ENCODE data around the gene LAMA2. TPM values are rescaled to one million over a fixed set of nuclear protein-coding genes. Genes with fewer than 3 reads are reported as not detected.

The LAMA2 gene
- total RNA-seq, 1 donor from 2014 or later, result 0.20 TPM

DNA sequence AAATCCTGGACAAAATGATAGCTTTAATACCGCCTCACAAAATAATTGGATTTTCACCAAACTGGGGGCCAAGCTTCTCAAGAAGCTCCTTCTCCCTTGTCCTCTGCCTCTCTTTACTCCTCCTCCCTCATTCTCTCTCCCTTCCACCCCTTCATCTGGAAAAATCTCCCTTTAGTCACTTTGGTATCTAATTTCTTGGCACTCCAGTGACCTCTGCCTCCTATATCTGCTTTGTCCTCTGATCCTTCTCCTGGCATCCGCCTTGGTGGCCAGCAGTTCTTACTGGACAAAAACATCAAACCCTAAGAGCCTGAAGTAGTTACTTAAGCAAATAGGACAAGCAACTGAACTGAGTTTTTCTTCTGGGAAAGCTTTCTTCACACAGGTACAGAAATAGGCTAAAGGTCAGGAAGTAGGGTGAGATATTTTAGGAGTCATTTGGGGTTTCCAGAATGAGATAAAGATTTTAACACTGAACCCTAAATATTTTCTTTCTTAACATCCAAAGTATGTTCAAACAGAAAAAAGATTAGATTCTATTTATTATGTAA, 606.4 kb downstream of the LAMA2 start:
- no peak for DNase-seq (ENCODE audit: low read depth in 2 of 2)

DNA sequence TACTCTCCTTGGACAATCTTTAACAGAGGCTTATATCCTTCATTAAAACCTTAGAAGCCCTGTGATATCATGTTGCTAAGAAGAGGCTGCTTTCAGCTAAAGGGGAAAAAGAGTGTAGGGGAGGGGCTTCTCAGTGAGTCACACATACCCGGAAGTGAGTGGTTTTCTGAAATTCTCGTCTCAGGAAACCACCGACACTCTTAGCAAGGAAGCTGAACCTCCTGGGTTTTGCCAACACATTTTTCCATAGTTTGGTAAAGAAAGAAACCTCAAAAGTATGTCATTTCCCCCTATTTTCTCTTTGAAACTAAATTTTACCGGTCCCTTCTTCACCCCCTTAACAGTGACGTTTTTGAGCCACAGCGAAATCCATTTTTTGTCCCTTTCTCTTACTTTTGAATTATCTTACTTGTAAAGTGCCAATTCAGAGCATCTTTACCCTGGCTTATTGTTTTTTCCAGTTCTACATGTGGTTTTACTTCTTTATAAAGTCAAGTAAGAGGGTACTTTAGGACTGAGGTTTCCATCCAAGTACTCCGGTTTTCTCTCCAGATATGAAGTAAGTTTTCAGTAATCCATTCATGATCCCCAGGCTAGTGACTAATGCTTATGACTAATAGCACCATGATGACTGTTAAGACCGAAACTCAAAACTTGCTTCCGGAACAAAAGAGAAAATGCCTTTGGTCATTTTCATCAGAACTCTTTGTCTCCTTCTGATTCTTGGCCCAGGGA, 607.8 kb downstream of the LAMA2 start:
- peak; percentile 71 to 98 for DNase-seq (ENCODE audit: low read depth in 2 of 2)

DNA sequence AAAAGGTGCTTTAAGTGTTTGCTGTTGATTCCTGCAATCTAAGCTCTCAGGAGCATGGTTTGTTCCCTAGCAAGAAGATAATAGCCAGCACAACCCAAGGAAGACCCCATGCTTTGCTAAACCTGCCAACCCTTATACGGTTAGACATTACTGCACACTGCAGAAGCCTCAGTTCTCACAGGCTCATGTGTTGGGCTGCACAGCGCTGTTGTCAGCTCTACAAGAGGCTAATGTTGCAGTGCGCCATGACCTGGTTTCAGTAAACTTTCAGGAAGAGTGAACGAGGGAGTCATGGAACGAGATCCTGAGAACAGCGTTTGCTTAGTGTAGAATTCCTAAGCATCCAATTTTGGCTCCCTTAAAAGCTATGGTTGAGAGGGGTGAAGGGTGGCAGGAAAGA, 608.5 kb downstream of the LAMA2 start:
- DNase-seq (ENCODE audit: low read depth in 2 of 2), result peak in 1 of 2 donors; percentile 45

DNA sequence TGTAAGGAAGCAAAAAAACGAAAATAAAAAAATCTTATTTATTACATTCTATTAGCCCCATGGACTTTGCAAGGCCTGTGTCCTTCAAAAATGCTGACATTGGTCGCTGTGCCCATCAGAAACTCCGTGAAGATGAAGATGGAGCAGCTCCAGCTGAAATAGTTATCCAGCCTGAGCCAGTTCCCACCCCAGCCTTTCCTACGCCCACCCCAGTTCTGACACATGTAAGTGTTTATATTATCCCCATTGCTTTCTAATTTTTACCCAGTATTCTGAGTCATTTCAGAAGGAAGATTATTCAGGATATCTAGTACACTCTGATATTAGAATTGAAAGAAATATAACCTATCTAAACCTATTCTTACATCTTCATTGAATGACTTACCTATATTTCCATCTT, 609.3 kb downstream of the LAMA2 start:
- DNase-seq (ENCODE audit: low read depth in 2 of 2), result peak in 1 of 2 donors; percentile 33

DNA sequence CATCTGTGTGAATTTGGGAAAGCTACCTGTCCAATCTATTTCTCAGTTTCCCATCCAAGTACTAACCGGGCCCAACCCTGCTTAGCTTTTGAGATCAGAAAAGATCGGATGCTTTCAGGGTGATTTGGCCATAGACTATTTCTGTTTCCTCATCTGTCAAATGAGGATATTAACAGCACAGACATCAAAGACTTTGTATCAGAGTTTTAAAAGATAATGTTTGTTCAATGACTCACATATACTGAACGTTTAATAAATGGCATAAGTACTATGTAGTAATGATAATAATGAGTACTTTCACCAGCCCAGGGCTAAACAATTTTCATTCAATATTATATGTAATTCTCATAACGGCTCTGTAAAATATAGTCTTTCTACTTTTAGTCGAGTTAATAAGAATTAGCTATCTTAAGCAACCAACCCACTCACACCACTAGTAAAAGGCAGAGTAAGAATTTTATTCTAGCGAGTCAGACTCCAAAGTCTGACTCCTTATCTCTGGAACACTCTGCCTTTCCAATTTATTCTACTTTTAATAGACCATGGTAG, 610.5 kb downstream of the LAMA2 start:
- DNase-seq (ENCODE audit: low read depth in 2 of 2), result peak in 1 of 2 donors; percentile 27

DNA sequence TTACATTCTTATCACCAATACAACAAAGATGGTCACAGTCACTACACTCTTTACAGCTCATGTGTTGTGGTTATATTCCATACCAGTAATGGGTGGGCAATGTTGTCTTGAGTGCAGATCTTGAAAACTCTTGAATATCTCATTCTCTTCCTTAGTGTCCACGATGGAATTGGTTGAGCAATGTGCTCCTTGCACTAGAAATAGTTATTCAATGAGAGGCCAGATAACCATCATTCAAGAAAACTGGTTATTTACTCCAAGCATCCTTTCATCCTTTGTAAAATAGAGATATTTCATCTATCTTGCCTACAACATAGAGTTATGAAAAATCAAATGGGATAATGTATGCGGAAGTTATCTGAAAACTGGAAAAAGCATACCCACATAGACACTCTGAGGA, 611.2 kb downstream of the LAMA2 start:
- DNase-seq (ENCODE audit: low read depth in 2 of 2), result no peak

DNA sequence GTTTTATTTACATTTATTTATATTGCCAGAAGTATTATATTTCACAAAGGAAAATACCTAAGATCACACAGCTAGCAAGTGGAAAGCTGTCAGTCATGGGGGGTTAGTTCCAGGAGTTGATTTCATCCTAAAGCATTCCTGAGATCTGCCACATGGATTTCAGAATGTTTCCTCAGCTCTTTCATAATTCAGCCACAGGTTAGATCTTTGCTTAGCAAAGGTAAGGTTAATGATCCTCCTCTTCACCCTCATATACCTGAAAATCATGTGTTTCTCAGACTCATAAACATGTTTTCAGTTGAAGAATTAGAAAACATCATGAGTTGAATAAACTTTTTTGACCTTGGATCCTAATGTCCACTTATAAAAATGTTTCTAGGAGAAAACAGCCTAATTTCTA, 611.6 kb downstream of the LAMA2 start:
- DNase-seq (ENCODE audit: low read depth in 2 of 2), result no peak

DNA sequence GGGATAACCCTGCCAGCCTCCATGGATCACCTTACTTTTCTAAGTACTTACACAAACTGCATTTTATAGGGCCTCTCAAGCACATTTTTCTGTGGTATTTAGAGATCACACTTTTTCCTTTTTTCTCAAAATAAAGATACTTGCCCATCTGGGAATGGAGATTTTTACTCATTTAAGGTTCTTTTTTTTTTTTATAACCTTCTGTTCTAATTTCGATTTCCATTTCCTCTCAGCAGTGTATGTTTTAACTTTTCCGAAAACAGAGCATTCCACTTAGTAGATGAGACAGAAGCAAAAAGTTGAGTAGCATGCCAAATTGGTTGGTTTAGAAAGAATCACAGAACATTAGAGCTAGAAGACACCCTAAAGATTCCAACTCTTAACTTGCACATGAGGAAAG, 612.7 kb downstream of the LAMA2 start:
- DNase-seq (ENCODE audit: low read depth in 2 of 2), result no peak

DNA sequence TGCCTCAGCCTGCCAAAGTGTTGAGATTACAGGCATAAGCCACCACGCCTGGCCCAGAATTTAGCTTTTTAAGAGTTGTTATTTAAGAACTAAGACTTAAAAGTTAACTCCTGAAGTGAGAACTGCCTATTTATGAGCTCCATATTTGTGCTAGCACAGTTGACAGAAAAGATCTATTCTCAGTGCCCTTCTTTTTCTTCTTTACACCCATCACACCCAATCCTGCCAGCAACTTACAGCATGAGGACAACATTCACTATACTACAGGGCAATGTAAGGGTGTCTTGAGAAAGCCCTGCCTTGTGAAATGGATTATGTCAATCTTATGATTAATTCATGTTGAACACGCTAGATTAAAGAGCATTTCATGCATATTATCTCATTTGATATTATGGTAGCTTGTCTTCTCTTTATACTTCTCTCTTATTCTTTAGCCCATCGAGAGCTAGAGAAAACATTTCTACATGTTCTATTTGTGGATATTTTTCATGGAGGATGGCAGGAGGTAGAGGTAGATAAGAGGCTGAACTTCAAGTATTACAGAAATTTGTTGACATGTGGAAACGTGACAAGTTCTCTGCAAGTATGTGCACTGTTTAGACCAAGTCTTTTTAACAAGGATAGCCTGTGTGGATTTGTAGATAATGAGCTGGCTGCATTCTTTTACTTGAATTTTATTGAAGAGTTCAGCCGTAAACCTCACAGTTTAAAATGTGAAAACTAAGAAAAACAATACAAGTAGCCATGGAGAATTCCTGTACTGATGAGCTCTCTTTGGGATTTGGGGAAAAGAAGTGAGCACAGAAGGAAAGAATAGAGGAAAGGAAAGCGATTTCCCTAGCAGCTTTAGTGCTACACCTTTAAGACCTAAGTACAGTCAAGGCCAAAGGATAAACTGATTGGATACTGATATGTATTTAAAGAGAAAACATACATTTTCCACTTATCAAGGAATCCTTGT, 614.8 kb downstream of the LAMA2 start:
- DNase-seq (ENCODE audit: low read depth in 2 of 2), result no peak

DNA sequence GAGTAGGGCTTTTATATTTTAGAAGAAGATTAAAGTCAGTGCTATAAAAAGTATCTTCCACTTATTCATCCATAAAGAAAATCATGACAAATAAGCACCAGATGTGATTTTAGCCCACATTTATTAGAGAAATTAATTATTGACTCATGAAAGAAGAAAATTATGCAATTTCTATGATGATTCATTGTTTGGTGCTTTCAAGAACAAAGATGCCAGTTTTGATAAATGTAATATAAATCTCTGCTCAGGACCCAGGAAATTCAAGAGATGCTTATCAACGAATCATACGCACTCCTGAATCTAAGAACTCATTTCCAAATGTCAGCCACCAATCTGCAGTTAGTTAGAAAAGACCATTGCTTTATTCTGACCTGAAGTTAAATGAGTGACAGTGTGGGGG, 615.6 kb downstream of the LAMA2 start:
- DNase-seq (ENCODE audit: low read depth in 2 of 2), result peak in 1 of 2 donors; percentile 42

DNA sequence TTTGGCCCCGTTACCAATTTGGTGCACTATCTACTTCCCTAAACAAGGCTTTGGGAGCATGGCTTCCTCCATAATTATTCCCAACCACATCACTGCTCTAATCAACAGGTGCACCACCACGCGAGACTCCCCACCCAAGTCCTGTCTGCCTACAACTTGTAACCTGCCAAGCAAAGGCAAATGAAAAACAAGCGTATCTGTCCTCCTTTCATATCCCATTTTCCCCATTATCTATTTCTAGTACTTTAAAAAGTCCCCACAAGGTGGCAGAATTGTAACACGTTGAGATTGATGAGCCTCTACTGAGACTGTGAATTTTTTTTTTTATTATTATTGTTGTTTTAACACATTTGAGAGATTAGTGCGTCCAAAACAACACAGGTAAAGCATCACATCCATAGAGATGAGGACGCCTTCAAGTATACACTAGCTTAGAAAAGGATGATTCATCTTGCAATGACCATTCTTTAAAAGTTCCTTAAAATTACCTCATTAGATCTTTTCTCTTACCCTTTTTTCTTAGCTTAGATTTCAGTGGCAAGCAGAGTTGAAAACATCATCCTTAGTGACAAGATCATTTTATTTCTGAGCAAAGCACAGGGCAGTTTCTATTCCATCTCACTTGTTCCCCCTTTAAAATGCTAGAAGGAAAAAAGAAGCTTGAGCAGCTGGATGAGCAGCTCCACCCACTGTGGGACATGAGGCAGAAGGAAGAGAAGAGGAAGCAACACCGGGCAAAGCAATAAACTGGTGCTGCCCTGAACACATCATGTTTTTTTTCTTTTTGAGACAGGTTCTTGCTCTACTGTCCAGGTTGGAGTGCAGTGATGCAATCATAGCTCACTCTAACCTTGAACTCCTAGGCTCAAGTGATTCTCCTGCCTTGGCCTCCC, 616.3 kb downstream of the LAMA2 start:
- DNase-seq (ENCODE audit: low read depth in 2 of 2), result peak; percentile 67 to 74

DNA sequence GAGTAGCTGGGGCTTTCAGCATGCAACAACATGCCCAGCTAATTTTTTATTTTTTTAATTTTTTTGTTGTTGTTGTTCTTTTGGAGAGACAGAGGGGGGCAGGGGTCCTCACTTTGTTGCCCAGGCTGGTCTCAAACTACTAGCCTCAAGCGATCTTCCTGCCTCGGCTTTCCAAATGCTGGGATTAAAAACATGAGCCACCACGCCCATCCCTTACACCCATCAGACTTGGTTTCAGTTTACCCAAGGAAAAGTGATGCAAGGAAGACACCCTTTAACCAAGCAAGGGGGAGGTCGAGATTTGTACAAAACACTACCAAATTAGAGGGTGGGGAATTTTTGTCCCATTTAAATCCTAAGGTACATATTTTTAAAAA, 616.9 kb downstream of the LAMA2 start:
- DNase-seq (ENCODE audit: low read depth in 2 of 2), result no peak

DNA sequence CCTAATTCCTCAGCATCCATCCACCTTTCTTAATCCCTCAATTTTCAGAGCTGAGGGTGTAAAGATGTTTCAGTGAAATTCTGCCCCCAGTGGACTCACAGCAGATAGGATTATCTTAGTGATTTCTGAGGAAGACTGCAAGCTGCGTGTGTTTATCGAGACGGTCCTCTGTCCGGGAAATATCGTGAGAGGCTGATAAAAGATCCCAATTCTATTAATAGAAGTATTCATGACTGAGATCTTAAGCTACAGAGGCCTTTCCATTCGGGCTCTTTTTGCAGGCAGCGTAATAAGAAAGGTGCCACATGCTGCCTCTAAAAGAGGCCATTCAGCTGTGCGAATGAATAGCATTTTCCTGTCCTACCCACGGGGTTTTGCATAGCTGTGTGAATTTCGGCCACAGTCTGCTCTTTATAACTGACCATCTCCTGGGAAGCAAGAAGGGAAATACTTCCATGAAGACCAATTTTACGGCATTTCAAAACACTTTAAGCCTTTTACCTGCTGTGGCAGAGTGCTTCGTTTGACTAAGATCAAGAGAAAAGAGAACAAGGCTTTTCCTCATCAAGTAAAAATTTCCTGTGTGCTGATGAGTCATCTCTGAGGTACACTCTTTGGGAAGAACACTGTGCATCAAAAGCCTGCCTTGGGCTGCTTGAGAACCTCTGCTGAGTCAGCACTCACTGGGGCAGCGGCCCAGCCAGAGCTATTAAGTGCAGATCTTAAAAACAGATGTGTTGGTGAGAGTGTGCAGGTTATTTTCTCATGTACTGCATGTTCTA, 618.2 kb downstream of the LAMA2 start:
- peak; percentile 27 to 89 for DNase-seq (ENCODE audit: low read depth in 2 of 2)

DNA sequence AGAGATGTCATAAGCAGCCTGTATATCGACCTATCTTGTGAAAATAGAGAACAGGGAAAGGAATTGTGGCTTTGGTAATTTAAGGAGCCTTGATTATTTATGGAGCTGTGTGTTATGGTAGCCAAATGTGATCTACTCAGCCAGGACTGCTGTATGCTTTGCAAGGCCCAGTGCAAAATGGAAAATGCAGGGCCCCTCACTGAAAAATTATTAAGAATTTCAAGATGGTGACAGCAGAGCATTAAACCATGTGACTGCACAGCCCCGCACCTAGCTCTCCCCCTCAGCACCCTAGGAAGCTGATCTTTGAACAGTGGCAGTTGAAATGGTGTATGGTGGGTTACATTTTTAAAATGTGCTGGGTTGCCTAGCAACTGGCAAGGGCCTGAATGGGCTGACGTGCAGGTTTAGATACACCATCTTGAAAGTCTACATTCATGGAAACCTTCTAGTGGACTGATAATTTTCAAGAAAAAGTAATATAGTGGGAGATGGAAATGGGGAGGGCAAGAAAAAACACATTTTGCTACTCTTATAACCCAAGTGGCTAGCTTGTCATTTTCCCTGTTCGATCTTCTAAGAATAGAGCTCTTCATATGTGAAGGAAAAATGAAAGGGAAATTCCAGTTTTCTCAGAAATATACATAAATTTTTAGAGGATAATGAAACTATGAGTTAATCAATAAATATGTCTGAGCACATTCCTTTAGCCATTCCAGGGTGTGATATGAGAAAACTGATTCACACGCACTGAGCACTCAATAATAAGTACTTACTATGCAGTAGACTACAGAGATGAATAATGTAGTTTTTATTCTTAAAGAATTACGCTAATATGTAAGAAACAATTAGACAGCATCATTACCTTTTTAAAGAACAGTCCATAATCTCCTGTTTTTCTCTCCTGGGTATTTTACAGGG, 619.1 kb downstream of the LAMA2 start:
- DNase-seq (ENCODE audit: low read depth in 2 of 2), result no peak

DNA sequence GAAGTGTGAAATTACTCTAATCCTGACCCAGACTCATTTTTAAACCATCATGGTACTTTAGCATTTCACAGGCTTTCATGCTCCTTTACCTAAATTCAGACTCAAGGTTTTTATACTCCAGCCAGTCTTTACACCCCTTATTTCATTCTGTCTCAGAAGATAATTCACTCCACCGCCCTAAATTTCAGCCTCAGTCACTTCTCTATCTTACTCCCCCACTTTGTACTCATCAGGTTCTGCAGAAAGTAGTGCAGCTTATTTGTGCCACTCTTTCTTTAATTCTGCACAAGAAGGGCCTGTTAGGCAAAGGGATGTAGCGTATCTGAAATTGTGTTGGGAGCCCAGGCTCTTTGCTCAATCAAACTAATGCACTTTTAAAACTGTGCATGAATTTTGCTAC, 621.5 kb downstream of the LAMA2 start:
- no peak for DNase-seq (ENCODE audit: low read depth in 2 of 2)

DNA sequence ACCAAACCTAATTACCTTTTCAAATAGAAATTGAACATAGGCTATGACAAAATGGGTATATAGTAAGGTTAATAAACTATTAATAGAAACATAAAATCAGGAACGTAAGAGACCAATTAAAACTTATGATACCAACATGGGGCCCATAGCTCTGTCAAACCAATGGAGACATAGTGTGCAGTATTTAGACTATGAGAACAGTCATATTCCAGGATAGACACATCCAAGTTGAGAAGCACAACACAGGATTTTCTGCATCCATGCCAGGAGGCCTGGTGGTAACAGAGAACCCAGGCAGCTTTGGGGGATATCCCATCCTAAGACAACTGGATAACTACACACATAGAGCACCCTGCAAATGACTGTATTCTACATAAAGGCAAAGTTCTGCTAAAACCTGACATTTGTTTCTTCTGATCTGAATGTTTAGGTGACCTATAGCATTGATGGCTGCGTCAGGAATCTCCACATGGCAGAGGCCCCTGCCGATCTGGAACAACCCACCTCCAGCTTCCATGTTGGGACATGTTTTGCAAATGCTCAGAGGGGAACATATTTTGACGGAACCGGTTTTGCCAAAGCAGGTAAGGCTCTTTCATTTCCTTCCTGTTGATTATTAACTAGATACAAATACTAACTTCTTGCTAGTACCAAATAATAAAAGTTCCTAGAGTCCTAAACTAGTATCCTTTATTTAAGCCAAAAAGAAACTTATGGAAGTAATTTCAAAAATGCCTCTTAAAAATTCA, 624.3 kb downstream of the LAMA2 start:
- no peak for DNase-seq (ENCODE audit: low read depth in 2 of 2)

DNA sequence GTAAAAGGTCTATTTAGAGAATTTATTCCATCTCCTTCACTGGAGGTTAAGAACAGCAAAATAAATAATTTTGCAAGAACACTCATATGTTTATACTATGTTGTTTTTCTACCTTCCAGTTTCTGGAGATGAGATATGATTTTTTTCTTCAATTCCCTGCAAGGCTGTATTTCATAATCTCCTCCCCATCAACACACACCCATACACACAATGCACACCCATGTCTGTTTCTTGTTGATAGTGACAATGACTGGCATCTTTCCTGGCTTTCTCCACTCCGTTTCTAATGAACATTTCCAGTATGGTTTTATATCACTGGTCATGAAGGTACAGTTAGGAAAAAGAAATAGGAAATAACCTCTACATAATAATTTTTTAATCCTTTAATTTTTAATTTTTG, 624.9 kb downstream of the LAMA2 start:
- DNase-seq (ENCODE audit: low read depth in 2 of 2), result no peak

DNA sequence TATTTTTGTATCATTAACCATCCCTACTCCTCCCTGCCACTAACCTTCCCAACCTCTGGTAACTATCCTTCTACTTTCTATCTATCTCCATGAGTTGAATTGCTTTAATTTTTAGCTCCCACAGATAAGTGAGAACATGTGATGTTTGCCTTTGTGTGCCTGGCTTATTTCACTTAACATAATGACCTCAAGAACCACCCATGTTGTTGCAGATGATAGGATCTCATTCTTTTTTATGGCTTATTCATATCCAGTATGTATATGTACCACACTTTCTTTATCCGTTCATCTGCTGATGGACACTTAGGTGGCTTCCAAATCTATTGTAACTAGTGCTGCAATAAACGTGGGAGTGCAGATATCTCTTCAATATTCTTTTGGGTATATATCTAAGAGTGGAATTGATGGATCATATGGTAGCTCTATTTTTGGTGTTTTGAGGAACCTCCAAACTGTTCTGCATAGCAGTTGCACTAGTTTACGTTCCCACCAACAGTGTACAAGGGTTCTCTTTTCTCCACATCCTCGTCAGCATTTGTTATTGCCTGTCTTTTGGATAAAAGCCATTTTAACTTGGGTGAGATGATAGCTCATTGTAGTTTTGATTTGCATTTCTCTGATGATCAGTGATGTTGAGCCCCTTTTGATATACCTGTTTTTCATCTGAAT, 625.7 kb downstream of the LAMA2 start:
- DNase-seq (ENCODE audit: low read depth in 2 of 2), result no peak

All from lung microvascular endothelial cell (primary cell).